Mesothelial cell of epicardium (in vitro differentiated cells): ENCODE data around the gene RIMBP2. TPM values are rescaled to one million over a fixed set of nuclear protein-coding genes. Genes with fewer than 3 reads are reported as not detected.
"Not testable (repeated sequence)": the region's sequence is repeated elsewhere in the genome, so short reads cannot be mapped to it uniquely, and the experiment has no call there.

Experiments used
- DNase-seq, 2 experiments: peaks; one replicate each; pipeline ENCODE4 v3.0.0; 2021; ENCODE audit warnings: low spot score in 2 of 2; ENCODE audit not compliant: unreplicated experiment in 2 of 2
- H3K27ac Mint-ChIP-seq: 2 replicates; pipeline ENCODE4 v1.8.0; 2021; ENCODE audit warnings: mixed read lengths
- H3K27me3 Mint-ChIP-seq: 2 replicates; pipeline ENCODE4 v1.8.0; 2021; ENCODE audit warnings: low read depth, mixed read lengths
- H3K36me3 Mint-ChIP-seq: 2 replicates; pipeline ENCODE4 v1.8.0; 2021; ENCODE audit warnings: mixed read lengths
- H3K4me1 Mint-ChIP-seq: 2 replicates; pipeline ENCODE4 v1.8.0; 2021; ENCODE audit warnings: mixed read lengths
- H3K4me3 Mint-ChIP-seq: 2 replicates; pipeline ENCODE4 v1.8.0; 2021; ENCODE audit warnings: mild to moderate bottlenecking, moderate library complexity, mixed read lengths
- H3K9me3 Mint-ChIP-seq: 2 replicates; pipeline ENCODE4 v1.8.0; 2021; ENCODE audit warnings: mixed read lengths
- total RNA-seq: library from RNA; stranded (reverse); gene quantifications from 3 replicates; pipeline ENCODE4 v1.2.1, GENCODE V29; 2021
- TF ChIP-seq, protein P1 (sequence below): fragments of 200-600 bp; sonication (generic); IDR thresholded peaks from one replicate; pipeline ENCODE4 v1.5.0; 2021; ENCODE audit warnings: antibody characterized with exemption; ENCODE audit not compliant: unreplicated experiment

Gene RIMBP2
- total RNA-seq, 1 donor from 2014 or later = 8.6 TPM

DNA sequence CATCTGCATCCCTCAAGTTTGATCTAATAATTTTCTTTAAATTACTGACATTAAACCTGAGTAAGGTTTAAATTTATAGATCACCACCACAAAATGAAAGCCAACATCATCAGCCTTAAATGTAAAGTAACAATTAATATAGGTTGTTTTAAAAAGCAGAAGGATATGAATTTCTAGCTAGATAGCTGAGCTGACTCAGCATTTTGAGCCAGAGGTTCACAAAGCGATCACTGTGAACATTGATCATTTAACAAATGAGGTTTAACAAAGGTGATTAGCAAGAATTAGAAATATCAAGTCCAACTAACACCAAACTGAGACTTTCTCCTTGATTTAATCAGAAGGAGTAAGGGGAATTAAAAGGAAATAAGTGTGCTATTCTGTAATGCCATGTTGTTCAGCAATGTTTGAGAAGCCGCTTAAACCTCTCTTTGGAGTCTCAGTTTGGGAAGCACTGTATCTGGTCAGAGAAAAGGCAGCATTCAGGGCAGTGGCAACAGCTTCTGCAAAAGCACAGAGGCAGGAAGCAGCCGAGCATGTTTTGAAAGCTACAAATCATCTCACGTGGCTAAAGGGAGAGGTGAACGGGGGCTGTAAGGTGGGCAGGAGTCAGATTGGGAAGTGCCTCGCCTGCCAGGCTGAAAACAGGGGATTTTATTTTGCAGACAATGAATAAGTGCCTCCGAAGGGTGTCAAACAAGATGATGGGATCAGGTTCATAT, 19.6 kb downstream of the RIMBP2 start:
- H3K9me3 Mint-ChIP-seq = peaks cover 4% of the 10 kb centered on the region
- DNase-seq = no peak
- TF ChIP-seq, protein P1, sequence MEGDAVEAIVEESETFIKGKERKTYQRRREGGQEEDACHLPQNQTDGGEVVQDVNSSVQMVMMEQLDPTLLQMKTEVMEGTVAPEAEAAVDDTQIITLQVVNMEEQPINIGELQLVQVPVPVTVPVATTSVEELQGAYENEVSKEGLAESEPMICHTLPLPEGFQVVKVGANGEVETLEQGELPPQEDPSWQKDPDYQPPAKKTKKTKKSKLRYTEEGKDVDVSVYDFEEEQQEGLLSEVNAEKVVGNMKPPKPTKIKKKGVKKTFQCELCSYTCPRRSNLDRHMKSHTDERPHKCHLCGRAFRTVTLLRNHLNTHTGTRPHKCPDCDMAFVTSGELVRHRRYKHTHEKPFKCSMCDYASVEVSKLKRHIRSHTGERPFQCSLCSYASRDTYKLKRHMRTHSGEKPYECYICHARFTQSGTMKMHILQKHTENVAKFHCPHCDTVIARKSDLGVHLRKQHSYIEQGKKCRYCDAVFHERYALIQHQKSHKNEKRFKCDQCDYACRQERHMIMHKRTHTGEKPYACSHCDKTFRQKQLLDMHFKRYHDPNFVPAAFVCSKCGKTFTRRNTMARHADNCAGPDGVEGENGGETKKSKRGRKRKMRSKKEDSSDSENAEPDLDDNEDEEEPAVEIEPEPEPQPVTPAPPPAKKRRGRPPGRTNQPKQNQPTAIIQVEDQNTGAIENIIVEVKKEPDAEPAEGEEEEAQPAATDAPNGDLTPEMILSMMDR = no peak
- no peaks in the 10 kb centered on the region for H3K27me3 Mint-ChIP-seq
- H3K4me3 Mint-ChIP-seq = no peak overlapping the region
- no peaks in the 10 kb centered on the region for H3K4me1 Mint-ChIP-seq
- no peak overlapping the region for H3K27ac Mint-ChIP-seq
- no peaks in the 10 kb centered on the region for H3K36me3 Mint-ChIP-seq

DNA sequence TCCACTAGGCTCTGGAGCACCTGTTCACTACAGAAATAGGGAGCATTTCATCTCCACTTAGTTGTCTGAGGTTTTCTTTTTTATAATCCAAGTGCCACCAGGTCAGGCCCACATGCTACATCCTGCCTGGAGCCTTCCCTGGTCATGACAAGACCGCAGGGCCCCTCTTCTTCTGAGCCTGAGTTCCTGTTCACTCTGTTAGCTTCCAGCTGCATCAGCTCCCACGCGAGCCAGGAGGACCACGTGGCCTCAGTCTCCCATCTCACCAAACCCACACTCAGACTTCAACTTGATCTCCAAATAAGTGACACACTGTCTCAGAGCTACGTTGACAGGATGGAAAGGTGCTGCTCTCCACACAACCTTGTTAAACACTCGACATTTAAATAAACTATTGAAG, 21.0 kb downstream of the RIMBP2 start:
- TF ChIP-seq, protein P1 = no peak
- no peaks in the 10 kb centered on the region for H3K36me3 Mint-ChIP-seq
- no peaks in the 10 kb centered on the region for H3K4me1 Mint-ChIP-seq
- peaks cover 4% of the 10 kb centered on the region for H3K9me3 Mint-ChIP-seq
- no peak for DNase-seq
- H3K27ac Mint-ChIP-seq = no peak overlapping the region
- no peak overlapping the region for H3K4me3 Mint-ChIP-seq
- H3K27me3 Mint-ChIP-seq = no peaks in the 10 kb centered on the region

DNA sequence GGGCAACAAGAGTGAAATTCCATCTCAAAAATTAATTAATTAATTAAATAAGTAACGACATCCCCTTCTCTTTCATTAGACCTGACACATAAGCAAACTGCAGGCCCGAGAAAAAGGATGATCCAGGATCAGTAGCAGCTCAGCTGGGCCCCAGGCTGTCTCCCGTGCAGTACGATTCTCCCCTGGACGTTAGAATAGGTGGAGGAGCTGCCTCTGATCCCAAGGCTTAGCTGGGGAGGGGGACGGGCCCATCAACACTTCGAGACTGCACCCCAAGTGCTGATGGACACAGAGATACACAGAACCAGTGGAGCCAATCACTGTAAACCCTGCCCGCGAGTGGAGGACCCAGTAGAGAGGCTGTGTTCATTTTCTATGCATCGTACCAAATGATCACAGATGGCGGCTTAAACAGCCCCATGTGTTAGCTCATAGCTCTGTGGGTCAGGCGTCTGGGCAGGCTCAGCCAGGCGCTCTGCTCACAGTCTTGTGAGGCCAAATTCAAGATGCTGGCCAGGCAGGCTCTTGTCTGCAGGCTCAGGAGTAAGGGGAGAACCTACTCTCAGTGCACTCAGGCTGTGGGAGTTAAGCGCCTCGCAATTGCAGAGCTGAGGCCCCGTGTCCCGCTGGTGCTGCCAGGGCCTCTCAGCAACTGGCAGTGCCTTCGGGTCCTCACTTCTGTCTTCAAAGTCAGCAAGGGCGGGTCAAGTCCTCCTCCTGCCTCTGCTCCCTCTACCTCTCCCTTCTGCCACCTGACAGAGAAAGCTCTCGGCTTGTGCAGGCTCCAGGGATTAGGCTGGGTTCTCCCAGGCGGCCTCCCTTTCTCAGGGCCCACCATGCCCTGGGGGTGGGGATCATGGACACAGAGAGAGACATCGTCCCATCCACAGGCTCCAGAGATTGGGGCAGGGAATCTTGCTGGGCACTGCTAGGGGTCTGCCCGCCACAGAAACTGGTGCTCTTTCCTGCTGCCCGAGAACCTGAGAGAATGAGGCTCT, 26.4 kb downstream of the RIMBP2 start:
- Mint-ChIP-seq H3K4me1 (peaks cover 6% of the 10 kb centered on the region), H3K9me3 (no peaks in the 10 kb centered on the region), H3K27ac (no peak overlapping the region), H3K4me3 (no peak overlapping the region), H3K36me3 (no peaks in the 10 kb centered on the region), H3K27me3 (peaks cover 1% of the 10 kb centered on the region)
- TF ChIP-seq, protein P1 = no peak
- DNase-seq = no peak

DNA sequence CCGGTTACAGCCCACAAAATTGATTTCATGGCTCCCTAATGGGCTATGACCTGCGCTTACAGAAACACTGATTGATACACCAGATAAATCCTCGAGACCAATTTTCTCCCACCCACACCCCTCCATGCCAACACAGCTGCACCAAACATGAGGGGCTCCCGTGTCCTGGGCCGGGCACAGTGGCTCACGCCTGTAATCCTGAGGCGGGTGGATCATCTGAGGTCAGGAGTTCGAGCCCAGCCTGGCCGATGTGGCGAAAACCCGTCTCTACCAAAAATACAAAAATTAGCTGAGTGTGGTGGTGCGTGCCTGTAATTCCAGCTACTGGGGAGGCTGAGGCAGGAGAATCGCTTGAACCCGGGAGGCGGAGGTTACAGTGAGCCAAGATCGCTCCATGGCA, 27.1 kb downstream of the RIMBP2 start:
- not testable (repeated sequence) for H3K4me1 Mint-ChIP-seq, DNase-seq, H3K9me3 Mint-ChIP-seq, H3K27ac Mint-ChIP-seq, H3K36me3 Mint-ChIP-seq, H3K4me3 Mint-ChIP-seq, H3K27me3 Mint-ChIP-seq

DNA sequence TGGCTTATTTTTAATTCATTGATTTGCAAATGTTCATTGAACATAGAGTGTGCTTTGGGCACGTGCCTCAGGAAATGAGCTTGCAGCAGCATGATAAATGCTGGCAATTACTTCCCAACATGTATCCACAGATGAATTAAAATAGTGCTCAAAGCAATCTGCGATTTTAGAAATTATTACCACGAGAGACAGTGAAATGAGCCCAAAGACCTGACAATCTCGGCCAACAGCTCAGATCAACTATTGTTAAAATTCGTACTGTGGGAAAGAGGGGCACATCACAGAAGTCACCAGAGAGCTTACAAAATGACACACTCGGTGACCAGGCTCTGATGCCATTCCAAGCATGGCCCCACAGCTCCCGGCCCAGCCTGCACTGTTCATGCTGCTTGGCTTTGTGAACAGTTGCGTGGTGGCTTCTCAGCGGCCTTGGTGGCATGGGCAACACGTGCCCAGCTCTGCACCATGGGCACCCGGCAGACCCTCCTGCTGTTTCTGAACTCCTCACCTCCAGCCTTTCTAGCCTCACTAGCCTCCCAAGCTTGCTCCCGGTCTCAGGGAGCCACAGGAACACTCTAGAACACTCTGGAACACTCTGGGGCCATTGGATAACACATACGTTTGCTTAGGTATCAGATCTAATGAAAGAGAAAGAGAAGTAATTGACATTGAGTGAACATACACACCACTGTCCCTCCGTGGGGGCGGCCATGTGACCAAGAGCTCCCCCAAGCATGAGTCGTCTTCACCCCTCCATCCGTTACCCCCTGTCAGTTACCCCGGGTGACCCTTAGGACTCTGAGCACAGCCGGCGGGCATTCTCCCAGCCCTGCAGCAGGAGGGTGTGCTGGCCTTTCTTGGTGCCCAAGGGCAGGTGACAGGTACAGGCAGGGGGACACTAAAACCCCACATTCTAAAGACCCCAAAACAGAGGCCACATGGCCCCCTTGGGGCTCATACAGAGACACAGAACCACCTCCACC, 28.0 kb downstream of the RIMBP2 start:
- Mint-ChIP-seq H3K9me3 (no peaks in the 10 kb centered on the region), H3K4me3 (no peak overlapping the region), H3K27me3 (peaks cover 2% of the 10 kb centered on the region), H3K4me1 (peaks cover 11% of the 10 kb centered on the region), H3K36me3 (no peaks in the 10 kb centered on the region), H3K27ac (no peak overlapping the region)
- TF ChIP-seq, protein P1 = no peak
- DNase-seq = no peak
